GM18505 (cell line): ENCODE results near the gene KDR.

Experiments used
- ATAC-seq: cut with Tn5 transposase; IDR thresholded peaks from one replicate; pipeline ENCODE4 v1.9.1; 2021; ENCODE audit not compliant: unreplicated experiment
- POLR2A ChIP-seq: IDR thresholded peaks from 4 replicates; pipeline ENCODE4 v1.6.1; 2011; ENCODE audit warnings: borderline replicate concordance; ENCODE audit not compliant: insufficient read depth, insufficient read length; ENCODE audit errors: extremely low read depth

The KDR gene

DNA sequence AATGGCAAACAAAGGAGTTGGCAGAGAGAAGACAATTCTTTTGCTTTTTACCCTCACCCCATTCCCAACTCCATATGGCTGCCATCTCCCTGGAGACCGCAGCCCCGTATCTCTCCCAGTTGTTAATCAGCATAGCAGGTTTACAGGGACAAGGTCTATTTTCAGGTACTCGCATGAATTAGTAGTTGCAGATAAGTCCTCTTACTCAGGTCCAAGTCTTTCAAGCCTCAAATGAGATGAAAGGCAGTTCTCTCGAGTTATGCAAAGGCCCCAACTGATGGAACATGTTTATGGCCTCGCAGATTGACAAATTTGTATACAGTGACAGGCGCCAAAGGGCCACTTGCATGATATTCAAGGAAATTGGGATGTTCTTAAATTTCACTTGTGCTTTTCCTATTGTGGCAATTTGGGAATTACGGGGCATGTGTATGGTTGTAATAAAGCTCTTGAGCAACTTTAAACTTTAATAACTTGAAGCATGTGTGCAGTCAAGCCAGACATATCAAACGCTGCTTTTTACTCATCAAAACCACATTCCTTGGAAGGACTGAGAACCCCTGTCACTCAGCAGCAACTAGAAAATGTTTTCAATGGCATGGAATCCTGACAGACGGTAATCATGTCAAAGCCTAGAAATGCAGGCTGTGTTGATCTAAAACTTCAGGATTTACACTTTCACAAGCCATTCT is 45.1 kb downstream of the KDR start:
- no peak for ATAC-seq
- TF ChIP-seq POLR2A, result no peak

DNA sequence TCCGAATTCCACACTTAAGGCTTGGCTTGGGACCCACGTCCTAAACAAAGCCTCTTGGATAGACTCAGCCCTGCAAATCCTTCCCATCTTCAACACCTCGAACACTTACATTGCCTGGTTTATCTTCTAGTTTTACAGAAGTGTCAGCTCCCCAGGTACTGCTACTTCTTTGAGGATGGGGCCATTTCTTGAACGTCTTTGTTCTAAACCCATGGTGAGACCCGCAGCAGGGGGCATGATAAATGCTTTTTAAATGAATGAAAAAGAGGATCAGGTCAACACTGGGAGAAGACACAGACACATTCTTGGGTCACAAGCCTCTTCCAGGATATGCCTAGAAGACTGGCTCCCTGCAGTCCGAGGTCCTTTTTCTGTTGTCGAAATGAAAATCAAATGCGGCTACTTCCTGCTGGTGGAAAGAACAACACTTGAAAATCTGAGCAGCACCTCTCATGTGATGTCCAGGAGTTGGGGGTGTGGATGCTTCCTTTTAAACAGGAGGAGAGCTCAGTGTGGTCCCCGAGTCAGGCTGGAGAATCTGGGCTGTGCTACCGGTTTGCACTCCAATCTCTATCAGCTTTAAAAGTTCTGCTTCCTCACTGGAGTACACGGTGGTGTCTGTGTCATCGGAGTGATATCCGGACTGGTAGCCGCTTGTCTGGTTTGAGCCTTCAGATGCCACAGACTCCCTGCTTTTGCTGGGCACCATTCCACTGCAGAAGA is 45.8 kb downstream of the KDR start:
- no peak for ATAC-seq
- TF ChIP-seq POLR2A, result no peak

- no peak for ATAC-seq
- TF ChIP-seq POLR2A, result no peak
Measured at GRCh38 chr4:55078987-55079386, 46.4 kb downstream of the KDR start.

DNA sequence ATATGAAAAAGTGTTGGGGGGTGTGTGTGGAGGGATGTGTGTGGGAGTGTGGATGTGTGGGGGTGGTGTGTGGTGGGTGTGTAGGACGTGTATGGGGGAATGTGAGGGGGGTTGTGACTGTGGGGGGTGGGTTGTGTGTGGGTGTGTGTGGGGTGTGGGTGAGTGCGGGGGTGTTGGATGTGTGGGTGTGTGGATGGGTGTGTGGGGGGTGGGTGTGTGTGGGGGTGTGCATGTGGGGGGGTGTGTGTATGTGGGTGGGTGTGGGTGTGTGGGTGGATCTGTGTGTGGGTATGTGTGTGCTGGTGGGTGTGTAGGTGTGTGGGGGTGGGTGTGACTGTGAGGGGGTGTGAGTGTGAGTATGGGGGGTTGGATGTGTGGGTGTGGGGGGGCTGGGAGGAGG is 47.8 kb downstream of the KDR start:
- TF ChIP-seq POLR2A, result no peak
- no peak for ATAC-seq

GRCh38 chr4:55075823-55076716 is 49.3 kb downstream of the KDR start:
- TF ChIP-seq POLR2A, result no peak
- ATAC-seq, result no peak

- no peak for TF ChIP-seq POLR2A
- no peak for ATAC-seq
Measured at GRCh38 chr4:55075376-55075775, 50.0 kb downstream of the KDR start.

- ATAC-seq, result no peak
- no peak for TF ChIP-seq POLR2A
Measured at GRCh38 chr4:55074386-55074785, 51.0 kb downstream of the KDR start.

DNA sequence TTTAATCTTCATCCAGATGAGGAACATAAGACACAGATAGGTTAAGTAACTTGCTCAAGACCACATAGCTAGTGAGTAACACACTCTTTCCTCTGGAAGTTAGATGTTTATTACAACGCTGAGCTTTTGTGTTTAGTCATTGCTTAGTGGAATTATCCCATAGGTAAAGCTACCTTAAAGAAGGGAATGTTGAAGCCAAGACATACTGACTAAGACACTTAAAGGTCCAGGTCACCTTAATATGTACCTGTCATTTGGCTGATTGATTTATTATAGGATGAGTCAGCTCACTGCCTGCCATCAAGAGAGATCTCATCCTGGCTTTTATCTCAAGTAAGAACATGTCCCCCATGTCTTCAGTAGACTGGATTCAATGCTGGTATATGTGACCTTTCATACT is 53.4 kb downstream of the KDR start:
- ATAC-seq, result no peak
- TF ChIP-seq POLR2A, result no peak

GRCh38 chr4:55069248-55069647 is 56.1 kb downstream of the KDR start:
- no peak for ATAC-seq
- TF ChIP-seq POLR2A, result no peak

DNA sequence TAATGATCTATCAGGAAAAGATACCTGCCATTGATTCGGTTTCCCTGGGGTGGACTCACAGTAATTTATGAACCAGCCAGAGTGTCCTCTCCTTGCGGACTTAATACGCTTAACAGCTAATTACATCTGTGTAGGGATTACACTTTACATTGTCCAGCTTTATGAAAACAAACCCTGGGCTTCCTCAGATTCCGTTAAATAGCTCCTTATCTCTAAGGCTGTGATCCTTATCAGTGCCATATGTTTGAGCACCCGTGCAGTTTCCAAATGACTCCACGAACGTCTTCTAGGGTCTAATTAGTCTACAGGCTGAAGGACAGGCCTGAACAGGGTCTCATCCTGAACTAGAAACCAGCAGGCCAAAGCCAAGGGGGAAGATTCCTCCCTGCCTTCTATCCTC is 56.9 kb downstream of the KDR start:
- no peak for ATAC-seq
- TF ChIP-seq POLR2A, result no peak

GRCh38 chr4:55066018-55066417 is 59.4 kb downstream of the KDR start:
- no peak for ATAC-seq
- TF ChIP-seq POLR2A, result no peak

DNA sequence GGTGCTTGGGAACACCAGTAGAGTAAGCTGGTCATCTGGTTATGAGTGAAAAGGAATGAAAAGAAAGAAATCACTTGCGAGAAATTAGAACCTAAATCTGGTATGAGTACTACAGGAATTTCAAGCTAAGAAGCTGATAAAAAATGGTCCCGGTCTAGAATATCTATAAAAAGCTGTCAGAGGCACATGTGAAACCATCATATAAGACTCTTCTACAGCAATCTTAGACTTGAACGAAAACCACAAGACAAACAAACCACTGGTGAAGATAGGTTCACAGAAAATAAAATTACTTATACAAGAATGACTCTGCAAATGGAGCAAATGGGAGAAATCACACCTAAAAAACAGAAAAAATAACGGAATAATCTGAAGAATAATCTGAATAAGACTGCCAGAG is 69.9 kb downstream of the KDR start:
- no peak for ATAC-seq
- TF ChIP-seq POLR2A, result no peak

GRCh38 chr4:55051532-55051931 is 73.9 kb downstream of the KDR start:
- TF ChIP-seq POLR2A, result no peak
- no peak for ATAC-seq
